ENCODE measurements around the gene CCDC85B.

Gene CCDC85B

GRCh38 chr11:65887723-65888162 lies 2.7 kb upstream of the CCDC85B start:
- DNase-seq, result peak in 1 of 6 experiments; percentile 55

DNA sequence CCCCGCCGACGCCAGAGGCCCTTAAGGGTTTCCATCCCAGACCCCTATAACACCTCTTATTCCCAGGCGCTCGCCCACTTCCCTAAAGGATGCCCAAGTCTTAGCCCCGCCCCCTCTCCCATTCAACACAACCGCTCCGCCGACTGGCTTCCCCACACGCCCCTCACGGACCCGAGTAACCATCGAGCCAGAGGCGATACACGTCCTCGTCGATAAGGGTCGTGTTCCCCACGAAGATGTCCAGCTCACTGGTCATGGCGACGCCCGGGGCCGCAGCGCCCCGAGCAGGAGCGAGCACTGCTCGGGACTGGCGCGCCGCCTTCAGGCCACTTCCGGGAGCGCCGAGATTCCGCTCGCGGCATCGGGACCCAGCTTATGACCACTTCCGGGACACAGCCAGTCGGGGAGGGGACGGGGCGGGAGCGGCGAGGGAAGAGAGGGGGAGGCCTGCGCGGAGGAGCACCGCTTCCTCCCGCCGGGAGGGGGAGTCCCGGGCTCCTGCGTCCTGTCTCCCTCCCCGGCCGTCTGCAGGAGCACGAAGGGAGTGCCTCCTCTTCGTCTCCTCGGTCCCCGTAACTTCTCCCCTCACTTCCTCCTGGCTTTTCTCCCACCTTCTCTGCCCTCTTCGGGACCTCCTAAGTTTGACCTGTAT lies 2.2 kb upstream of the CCDC85B start, which contains the start of gene FIBP:
FIBP (minus strand) TSS at position 309 of the 652 bp plus-strand sequence; CDS start at position 256, 53 bp downstream.
- DNase-seq, result peak; percentile 86 to 94 (median 90)

GRCh38 chr11:65891219-65892136 lies 1.0 kb downstream of the CCDC85B start:
- peak in 1 of 6 experiments; percentile 19 for DNase-seq

DNA sequence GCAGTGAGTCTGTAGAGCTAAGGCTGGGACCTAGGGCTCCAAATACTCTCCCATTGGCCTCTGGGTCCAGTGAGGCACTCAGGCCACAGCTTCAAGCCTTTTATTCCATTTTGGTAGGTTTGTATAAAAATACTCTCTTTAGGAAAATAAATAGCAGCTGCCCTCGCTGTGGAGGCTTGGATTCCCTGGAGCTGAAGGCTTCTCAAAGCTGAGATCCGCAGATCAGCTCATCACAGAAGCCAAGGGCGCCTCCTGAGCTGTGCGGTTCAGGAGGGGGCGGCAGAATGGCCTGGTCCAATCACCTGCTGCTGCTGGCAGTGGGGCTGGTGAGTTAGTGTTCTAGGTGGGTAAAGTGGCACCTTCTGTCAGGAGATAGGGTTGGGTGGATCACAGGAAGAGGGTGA lies 1.7 kb downstream of the CCDC85B start:
- DNase-seq, result peak in 2 of 6 experiments; percentile 10 to 21

DNA sequence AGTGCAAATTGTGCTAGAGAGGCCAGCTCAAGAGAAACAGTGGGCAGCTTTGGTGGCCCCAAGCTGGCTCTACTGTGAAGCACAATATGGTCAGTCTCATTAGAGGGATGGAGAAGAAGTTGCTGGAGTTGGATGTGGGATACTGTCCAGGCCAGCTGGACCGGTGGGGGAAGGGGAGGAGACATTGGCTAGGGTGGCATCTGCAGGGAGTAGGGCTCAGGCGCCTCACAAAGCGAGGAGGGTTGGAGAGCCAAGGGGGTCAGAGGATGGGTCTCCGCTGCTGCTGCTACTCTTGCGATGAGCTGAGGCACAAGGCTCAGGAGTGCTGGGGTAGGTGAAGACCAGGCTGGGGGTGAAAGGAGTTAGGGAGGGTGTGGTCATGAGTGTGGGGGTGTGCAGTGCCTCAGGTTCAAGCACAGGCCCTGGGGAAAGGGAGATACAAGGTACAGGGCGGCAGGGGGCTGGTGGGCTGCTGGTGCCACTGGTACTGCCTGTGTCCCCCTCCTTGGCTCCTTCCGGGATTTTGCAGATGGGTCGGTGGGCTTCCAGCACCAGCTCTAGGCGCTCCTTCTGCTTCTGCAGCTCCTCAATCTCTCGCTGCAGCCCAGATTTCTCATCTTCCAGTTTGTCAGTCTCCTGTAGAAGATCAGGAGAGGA lies 2.3 kb downstream of the CCDC85B start:
- no peak for DNase-seq

DNA sequence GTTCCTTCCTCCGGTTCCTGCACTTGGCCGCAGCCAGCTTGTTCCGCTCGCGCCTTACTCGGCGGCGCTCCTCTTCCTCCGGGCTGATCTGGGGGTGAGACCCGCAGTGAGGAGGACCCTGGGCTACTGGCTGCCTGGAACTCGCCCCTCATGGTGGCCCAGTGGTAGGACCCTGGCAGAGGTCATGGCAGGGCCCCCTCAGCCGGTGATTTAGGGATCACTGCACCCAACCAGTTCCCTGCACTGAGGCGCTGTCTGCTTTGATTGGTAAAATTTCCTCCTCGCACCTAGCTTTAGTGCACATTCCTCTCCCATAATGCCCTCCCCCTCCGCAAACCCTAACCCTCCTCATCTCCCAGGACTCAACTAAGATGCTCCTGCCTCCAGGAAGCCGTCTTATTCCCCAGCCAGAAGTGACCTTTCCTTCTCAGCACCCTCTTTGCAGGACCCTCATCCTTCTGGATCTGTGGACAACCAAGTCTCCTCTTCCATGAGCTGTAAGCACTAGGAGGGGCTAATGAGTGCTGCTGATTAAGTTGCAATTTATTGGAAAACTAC lies 3.6 kb downstream of the CCDC85B start:
- DNase-seq, result peak in 3 of 6 experiments; percentile 14 to 23 (median 14)

DNA sequence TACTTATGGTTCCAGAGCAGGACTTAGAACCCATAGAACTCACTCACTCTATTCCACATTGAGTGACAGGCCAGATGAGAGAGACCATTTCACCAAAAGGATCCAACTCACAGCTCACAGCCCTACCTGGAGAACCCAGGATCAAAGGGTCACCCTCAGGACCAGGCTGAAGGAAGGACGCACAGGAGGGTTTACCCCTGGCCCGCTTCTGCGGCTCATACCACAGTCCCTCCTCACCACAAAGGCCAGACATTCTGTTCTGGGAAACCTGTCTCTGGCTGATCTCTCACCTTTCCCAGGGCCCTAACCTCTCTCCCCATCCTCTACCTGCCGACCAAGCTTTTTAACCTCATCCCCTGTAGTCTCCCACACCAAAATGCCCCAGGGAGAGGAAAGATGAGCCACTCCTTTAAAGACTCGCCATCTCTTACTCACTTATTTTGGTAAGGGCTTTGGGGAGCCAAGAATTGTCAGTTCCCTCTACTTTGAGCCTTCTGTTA lies 5.1 kb downstream of the CCDC85B start:
- no peak for DNase-seq

DNA sequence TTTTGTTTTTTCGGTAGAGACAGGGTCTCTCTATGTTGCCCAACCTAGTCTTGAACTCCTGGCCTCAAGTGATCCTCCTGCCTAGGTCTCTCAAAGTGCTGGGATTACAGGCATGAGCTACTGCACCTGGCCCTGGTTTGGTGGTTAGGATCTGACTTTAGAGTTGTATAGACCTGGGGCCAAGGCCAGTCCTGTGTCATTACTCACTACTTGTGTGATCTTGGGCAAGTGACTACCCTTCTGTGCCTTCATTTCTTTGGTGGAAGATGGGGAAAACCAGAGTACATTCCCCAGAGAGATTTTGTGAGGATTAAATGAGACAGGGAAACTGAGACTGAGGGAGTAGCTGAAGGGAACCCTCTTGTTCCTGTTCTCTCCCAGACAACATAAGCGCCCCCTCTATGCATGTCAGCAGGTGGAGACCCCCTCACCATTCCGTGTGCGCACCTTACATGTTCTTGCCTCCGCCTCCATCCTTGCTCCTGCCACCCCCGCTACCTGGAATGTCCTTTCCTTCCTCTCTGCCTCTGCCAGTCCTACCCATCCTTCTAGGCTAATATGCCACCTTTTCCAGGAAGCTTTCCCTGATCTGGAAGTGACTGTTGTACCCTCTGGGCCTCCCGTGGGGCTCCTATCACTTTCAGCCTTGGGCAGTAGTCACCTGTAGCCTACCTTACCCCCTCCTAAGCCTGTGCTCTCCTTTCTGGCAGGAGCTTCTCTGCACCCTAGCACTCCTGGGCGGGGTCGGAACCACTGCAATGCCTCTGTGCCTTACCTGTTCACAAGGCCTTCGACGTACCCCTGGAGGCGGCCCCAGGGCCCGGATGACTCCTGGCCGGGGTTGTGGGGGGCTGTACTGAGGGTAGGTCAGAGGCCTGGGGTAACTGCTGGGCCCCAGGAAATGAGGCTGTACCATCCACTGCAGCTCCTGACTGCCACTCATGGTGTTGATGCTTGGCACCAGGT lies 5.8 kb downstream of the CCDC85B start:
- DNase-seq, result no peak

DNA sequence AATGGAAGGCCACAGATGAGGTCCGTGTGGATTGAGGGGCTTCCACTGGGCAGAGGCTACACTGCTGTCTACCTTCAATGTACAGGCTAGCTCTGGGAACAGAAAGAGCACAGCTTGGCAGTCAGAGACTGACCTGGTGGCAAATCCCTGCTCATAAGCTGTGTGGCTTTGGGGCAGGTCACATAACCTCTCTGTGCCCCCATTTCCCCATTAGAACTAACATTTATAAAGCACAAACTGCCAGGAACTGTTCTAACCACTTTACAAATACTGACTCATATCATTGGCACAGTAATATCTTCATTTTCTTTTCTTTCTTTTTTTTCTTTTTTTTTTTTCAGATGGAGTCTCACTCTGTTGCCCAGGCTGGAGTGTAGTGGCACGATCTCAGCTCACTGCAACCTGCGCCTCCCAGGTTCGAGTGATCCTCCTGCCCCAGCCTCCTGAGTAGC lies 6.6 kb downstream of the CCDC85B start:
- no peak for DNase-seq

GRCh38 chr11:65898656-65899355 lies 8.3 kb downstream of the CCDC85B start:
- DNase-seq, result no peak

GRCh38 chr11:65899356-65900124 lies 9.1 kb downstream of the CCDC85B start:
- peak in 4 of 6 experiments; percentile 7 to 35 (median 24) for DNase-seq

- peak; percentile 83 to 94 (median 88) for DNase-seq
These were observed 9.8 kb downstream of the CCDC85B start, which contains the start of gene FOSL1 for GRCh38 chr11:65900125-65900898. Gene FOSL1, minus strand, starts transcription at chr11:65900388. Its CDS starts 49 bp downstream, at chr11:65900339.

GRCh38 chr11:65900899-65901180 lies 10.4 kb downstream of the CCDC85B start:
- no peak for DNase-seq

- no peak for DNase-seq
These were observed 12.6 kb downstream of the CCDC85B start for GRCh38 chr11:65903068-65903481.

DNA sequence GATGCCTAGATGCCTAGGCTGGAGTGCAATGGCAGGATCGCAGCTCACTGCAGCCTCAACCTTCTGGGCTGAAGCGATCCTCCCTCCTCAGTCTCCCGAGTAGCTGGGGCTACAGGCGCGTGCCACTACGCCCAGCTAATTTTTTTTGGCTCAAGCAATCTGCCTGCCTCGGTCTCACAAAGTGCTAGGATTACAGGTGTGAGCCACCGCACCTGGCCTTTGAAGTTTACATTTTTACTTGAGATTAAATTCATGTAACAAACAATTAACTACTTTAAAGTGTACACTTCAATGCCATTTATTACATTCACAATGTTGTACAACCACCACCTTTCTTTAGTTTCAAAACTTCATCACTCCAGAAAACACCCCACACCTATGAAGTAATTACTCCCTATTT lies 13.2 kb downstream of the CCDC85B start:
- DNase-seq, result no peak

- no peak for DNase-seq
These were observed 16.1 kb downstream of the CCDC85B start for GRCh38 chr11:65906602-65907001.

- no peak for DNase-seq
These were observed 17.4 kb downstream of the CCDC85B start for GRCh38 chr11:65907878-65908277.

- no peak for DNase-seq
These were observed 21.5 kb downstream of the CCDC85B start for GRCh38 chr11:65911682-65912568.

Data from stimulated activated naive CD4-positive, alpha-beta T cell (primary cell).